Measurements from ENCODE around the gene LAMTOR4. TPM values are rescaled to one million over a fixed set of nuclear protein-coding genes. Genes with fewer than 3 reads are reported as not detected.

LAMTOR4 gene
- total and polyA plus RNA-seq, 2 of the 13 experiments (the other 11 are each of a cell fraction or from before 2014, with no cell fraction given): 115 to 118 TPM

DNA sequence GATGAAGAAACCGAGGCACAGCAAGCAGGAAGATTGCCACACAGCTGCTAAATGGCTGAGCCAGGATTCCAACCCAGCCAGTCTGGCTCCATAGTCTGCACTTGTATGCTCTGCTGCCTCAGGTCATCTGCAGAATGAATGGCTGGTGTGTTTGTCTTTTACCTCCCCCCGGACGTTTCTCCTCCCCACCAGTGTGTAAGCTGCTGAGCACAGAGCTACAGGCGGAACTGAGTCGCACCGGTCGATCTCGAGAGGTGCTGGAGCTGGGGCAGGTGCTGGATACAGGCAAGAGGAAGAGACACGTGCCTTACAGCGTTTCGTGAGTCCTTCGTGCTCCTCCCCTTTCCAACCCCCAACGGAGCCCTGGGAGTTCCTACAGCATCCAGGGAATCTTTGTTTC lies 26.7 kb upstream of the LAMTOR4 start (continued):
- TF ChIP-seq, protein P1, sequence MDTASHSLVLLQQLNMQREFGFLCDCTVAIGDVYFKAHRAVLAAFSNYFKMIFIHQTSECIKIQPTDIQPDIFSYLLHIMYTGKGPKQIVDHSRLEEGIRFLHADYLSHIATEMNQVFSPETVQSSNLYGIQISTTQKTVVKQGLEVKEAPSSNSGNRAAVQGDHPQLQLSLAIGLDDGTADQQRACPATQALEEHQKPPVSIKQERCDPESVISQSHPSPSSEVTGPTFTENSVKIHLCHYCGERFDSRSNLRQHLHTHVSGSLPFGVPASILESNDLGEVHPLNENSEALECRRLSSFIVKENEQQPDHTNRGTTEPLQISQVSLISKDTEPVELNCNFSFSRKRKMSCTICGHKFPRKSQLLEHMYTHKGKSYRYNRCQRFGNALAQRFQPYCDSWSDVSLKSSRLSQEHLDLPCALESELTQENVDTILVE (CRISPR knock-in tag; IDR thresholded peaks at IDR 0.05): no peak
- TF ChIP-seq GATAD2A (CRISPR knock-in tag; IDR thresholded peaks at IDR 0.05) (peak; percentile 63; the same call in 1 of the 2 replicates), SP5 (CRISPR knock-in tag; IDR thresholded peaks at IDR 0.05; ENCODE audit: borderline replicate concordance, low read depth) (peak; percentile 85), TRIM22 (IDR thresholded peaks at IDR 0.05) (no peak), ZNF616 (CRISPR knock-in tag; IDR thresholded peaks at IDR 0.05; ENCODE audit: low read depth) (no peak), CEBPB (IDR thresholded peaks at IDR 0.05; ENCODE audit: borderline replicate concordance, low read depth, low read length) (peak; percentile 57; the same call in 1 of the 2 replicates), U2AF2 (IDR thresholded peaks at IDR 0.05; ENCODE audit: low read depth, low read length) (no peak), KLF13 (CRISPR knock-in tag; IDR thresholded peaks at IDR 0.05) (no peak), ZBTB21 (CRISPR knock-in tag; IDR thresholded peaks at IDR 0.05) (no peak), MED1 (CRISPR knock-in tag; IDR thresholded peaks at IDR 0.05) (peak; percentile 52; the same call in 1 of the 2 replicates), KLF15 (CRISPR knock-in tag; IDR thresholded peaks at IDR 0.05; ENCODE audit: borderline replicate concordance) (no peak), ZNF441 (CRISPR knock-in tag; IDR thresholded peaks at IDR 0.05; ENCODE audit: borderline replicate concordance) (peak; percentile 91), MAFG (CRISPR knock-in tag; IDR thresholded peaks at IDR 0.05) (no peak), CBX5 (CRISPR knock-in tag; IDR thresholded peaks at IDR 0.05; ENCODE audit: borderline replicate concordance) (peak; percentile 75), ZNF543 (CRISPR knock-in tag; IDR thresholded peaks at IDR 0.05) (0 out of 2 replicates have a peak, but pooled peaks have one; percentile 18), BHLHE40 (IDR thresholded peaks at IDR 0.05; ENCODE audit: low read length) (peak; percentile 85), TBX2 (CRISPR knock-in tag; IDR thresholded peaks at IDR 0.05; ENCODE audit: borderline replicate concordance) (peak; percentile 60), ZNF777 (CRISPR knock-in tag; IDR thresholded peaks at IDR 0.05) (no peak), JUNB (CRISPR knock-in tag; IDR thresholded peaks at IDR 0.05; ENCODE audit: borderline replicate concordance) (no peak; the same call in 1 of the 2 replicates), FOXK1 (CRISPR knock-in tag; IDR thresholded peaks at IDR 0.05; ENCODE audit: borderline replicate concordance, low read depth) (peak; percentile 31; the same call in 1 of the 2 replicates), ONECUT2 (CRISPR knock-in tag; IDR thresholded peaks at IDR 0.05) (peak; percentile 73), ZNF292 (CRISPR knock-in tag; IDR thresholded peaks at IDR 0.05; ENCODE audit: borderline replicate concordance, low read depth) (peak; percentile 68; the same call in 1 of the 2 replicates), HCFC1 (IDR thresholded peaks at IDR 0.05; ENCODE audit: low read depth, low read length) (no peak), AGO2 (optimal IDR thresholded peaks at IDR 0.05; ENCODE audit: low read depth, low read length) (no peak), ZNF350 (CRISPR knock-in tag; IDR thresholded peaks at IDR 0.05; ENCODE audit: borderline replicate concordance, low read depth) (peak; percentile 54; the same call in 1 of the 2 replicates), ZNF562 (CRISPR knock-in tag; IDR thresholded peaks at IDR 0.05; ENCODE audit: borderline replicate concordance) (no peak)
- TF ChIP-seq, protein P2, sequence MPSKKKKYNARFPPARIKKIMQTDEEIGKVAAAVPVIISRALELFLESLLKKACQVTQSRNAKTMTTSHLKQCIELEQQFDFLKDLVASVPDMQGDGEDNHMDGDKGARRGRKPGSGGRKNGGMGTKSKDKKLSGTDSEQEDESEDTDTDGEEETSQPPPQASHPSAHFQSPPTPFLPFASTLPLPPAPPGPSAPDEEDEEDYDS (CRISPR knock-in tag; IDR thresholded peaks at IDR 0.05): peak; percentile 56; the same call in 1 of the 2 replicates
- TF ChIP-seq, protein P3, sequence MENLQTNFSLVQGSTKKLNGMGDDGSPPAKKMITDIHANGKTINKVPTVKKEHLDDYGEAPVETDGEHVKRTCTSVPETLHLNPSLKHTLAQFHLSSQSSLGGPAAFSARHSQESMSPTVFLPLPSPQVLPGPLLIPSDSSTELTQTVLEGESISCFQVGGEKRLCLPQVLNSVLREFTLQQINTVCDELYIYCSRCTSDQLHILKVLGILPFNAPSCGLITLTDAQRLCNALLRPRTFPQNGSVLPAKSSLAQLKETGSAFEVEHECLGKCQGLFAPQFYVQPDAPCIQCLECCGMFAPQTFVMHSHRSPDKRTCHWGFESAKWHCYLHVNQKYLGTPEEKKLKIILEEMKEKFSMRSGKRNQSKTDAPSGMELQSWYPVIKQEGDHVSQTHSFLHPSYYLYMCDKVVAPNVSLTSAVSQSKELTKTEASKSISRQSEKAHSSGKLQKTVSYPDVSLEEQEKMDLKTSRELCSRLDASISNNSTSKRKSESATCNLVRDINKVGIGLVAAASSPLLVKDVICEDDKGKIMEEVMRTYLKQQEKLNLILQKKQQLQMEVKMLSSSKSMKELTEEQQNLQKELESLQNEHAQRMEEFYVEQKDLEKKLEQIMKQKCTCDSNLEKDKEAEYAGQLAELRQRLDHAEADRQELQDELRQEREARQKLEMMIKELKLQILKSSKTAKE (CRISPR knock-in tag; IDR thresholded peaks at IDR 0.05; ENCODE audit: borderline replicate concordance): peak; percentile 68; the same call in 1 of the 2 replicates
